NCI-H748 (cell line): ENCODE results near the gene B3GNT7.
A peak's percentile ranks its signal among the peaks of the same experiment; 100 is the strongest.

Experiments used
- DNase-seq: peaks from one replicate; lab custom pipeline; 2025; ENCODE audit not compliant: unreplicated experiment; lab: John Stamatoyannopoulos, UW

The B3GNT7 gene

GRCh38 chr2:231383416-231384108 lies 11.9 kb upstream of the B3GNT7 start:
- no peak for DNase-seq

DNA sequence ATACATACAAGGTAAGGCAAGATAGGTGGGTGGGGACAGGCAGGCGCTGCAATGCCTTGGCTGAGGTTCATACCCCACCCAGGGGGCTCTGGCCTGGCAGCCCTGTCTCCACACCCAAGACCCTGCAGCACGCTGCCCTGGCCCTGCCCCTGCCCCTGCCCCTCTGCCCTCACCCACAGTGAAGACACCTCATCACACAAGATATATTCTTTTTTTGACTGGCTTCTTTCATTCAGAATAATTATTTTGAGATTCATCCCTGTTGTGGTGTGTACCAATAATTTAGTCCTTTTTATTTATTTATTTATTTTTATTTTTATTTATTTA lies 11.4 kb upstream of the B3GNT7 start:
- DNase-seq = no peak

DNA sequence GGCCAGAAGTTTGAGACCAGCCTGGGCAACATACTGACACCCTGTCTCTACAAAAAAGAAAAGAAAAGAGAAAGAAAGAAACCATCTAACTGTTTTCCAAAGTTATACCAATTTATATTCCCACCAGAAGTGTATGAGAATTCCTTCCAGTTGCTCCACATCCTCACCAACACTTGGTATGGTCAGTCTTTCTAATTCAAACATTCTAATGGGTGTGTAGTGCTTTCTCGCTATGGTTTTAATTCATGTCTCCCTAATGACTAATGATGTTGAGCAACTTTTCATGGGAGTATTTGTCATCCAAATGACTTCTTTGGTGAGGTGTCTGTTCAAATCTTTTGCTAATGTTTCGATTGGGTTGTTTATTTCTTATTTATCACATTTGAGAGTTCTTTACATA lies 10.5 kb upstream of the B3GNT7 start:
- DNase-seq = no peak

DNA sequence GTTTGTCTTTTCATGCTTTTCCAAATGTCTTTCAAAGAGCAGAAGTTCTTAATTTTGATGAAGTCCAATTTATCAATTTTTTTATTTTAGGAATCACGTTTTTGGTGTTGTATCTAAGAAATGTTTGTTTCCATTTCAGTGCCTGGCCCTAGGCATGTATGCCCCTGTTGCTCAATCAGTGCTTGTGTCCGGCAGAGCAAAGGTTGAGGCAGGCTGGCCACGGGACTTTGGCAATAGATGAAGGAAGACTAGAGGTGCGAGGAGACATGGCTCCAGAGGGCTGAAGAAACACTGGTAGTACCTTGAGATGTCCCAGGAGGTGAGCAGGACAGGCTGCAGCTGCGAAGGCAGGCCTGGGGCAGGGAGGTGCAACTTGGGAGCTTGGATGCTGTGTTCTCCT lies 10.1 kb upstream of the B3GNT7 start:
- no peak for DNase-seq

DNA sequence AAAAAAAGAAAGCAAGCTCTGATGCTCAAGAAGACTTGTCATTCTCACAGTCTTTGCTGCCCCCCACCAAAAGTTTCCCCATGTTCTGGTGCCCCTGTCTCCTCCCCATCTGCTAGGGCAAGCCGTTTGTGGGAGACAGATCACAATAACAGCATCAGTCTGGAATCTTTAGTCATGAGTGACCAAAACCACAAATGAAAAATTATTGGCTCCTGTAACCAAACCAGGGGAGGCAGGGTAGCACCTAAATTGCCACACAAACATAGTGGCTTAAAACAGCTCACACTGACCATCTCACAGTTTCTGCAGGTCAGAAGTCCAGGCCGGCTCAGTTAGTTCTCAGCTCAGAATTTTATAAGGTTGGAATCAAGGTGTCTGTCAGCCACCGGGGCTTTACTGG lies 9.1 kb upstream of the B3GNT7 start:
- no peak for DNase-seq

DNA sequence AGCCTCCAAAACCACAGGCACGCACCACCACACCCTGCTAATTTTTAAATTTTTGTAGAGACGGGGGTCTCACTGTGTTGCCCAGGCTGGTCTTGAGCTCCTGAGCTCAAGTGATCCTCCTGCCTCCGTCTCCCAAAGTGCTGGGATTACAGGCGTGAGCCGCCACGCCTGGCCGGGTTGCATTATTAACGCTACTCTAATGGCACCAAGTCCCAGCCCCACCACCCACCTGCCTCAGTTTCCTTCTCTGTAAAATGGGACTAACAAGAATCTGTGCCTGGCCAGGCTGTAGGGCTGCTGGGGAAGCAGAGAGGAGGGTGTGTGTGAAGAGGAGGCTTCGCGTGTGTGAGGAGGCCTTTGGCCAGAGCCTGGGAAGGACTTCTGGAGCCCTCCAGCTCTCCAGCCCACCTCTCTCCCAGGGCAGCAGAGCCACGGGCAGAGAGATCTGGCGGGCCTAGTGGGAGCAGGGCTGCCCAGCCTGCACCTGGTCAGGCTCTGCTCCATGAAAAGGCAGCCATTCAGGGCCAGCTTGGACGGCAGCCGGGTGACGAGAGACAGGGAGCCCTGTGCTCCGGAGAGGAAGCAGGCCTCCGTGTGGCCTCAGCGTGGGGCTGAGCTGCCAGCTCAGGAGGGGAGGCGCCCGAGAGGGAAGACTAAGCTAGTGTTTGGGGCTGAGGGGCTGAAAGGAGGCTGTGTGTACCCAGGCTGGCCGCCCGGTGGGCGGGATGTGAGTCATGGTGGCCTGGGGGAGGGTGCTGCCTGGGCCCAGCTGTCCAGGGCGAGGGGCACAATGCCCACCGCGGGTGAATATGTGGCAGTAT lies 7.4 kb upstream of the B3GNT7 start:
- DNase-seq = no peak

DNA sequence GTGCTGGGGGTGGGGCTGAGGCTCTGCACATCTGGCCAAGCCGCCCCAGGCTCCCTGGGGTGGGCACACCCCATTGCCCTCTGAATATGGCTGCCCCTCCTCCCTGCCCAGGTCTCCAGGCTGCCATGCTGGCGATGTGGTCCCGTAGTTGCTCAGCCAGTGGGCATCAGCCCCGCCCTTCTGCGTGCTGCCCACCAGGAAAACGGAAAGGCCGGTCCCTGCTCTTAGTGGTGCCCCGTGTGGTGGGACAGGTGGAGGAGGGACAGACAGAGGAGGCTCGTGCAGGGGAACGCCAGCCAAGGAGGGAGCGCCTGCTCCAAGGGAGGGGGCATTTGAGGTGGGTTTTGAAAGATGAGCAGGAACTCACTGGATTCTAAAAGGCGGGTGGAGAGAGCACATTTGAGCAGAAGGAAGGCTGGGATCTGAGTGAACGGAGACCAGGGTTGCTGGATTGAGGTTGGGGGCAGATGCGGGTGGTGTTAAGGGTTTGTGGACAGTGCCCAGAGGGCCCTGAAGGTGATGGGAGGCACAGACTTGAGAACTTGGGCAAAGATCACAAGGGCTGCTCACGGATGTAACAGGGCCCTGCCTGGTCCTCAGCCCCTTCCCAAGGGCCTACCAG lies 6.7 kb upstream of the B3GNT7 start:
- DNase-seq = no peak

- DNase-seq = no peak
These were observed 4.8 kb upstream of the B3GNT7 start for GRCh38 chr2:231390667-231391066.

GRCh38 chr2:231391981-231392380 lies 3.5 kb upstream of the B3GNT7 start:
- no peak for DNase-seq

DNA sequence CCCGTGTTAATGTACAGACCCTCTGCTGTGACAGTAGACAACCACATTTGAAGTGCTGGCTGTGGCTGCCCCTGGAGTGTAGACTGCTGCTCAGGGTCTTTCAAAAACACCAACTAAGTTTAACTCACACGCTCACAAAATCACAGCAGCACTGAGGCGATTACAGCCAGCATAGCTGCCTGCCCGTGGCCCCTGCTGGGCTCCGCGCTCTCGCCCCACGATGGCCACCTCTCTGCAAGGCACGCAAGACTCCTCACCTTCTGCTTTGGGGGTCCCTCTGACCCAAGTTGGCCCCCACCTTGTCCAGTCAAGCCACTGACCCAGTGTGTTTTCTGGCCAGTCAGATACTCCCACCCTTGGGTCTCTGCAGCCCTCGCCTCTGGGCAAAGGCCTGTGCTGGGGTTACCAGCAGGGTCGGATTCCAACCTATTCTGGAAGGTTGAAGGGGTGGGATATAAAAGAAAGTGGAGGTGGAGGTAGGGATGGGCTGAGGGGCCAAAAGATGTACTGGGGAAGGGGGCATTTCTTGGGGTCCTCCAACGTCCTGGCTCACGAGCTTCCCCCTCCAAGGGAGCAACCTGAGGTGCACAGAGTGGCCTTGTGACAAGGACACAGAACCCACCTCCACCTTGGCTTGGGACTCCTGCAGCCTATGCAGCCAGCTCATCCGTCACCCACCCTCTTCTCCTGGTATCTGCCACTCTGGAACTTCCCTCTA lies 2.9 kb upstream of the B3GNT7 start:
- no peak for DNase-seq

GRCh38 chr2:231393149-231394131 lies 2.1 kb upstream of the B3GNT7 start:
- no peak for DNase-seq

DNA sequence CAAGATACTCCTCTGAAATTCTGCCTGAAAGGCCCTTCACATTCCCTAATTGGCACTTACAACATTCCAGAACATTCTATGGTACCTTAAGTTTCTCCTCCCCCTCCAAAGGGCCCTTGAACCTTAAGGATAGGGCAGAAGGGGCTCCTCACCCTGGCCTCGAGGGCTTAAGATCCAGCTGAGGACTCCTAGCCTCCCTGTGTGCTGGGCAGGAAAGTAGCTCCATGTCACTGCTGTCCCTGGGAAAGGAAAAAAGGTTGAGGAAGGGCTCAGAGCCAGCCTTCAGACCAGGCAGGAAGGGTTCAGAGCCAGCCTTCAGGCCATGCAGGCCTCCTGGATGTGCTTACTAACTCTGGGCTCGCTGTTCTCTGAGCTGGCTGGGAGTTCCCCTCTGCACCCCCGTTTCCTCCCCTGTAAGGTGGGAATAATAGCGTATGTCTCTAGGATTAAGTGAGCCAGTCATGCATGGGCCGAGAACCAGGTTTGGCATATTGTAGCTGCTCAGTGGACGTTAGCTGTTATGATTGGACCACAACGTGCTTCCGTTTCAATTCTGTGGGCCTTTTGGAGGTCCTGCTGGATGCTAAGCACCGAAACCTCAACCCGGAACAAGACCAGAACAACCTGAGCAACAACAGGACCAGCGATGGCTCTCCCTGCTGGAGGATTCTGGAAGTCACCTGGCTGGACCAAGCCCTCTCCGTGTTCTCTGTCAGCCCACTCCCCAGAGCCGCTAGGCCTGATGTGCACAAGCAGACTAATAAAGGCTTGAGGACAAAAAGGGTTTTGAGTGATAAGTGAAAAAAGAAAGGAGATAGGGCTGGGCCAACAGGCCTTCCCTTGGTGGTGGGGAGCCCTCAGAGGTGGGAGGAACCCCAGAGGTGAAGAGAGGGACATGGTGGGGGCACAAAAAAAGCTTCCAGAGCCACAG lies 1.0 kb upstream of the B3GNT7 start:
- peak; percentile 18 for DNase-seq

DNA sequence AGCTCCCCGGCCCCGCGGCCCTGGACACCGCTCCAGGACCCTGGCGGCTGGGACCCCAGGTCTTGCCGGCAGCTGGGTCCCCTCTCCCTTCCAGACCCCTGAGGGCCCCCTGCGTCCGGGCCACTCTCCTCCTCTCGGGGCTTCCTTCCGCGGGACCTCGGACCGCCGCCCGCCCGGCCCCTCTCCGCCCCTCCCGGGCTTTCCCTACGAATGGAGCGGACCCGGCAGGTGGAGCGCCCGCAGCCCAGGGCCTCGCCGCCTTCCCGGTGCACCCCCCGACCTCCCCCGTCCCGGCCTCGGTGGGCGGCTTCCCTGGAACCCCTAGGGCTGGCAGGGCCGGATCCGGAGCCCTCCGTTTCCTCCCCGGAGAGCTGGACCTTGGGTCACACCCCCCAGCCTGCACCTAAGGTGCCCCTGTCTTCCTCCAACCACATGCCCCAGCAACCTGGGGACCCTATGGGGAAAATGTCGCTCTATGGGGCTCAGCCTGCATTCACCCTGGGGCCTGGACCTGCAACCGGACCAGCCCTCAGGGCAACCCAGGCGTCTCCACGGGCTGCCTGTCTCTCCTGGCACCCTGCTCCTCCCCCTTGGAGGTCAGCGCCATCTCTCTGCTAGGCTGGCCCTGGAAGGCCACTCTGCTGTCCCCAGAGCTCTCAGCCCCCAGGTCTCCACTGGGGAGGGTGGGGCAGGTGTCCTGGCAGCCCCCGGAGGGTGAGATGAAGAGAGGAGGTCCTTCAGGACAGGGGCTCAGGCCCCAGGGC lies 730 bp downstream of the B3GNT7 start:
- no peak for DNase-seq

DNA sequence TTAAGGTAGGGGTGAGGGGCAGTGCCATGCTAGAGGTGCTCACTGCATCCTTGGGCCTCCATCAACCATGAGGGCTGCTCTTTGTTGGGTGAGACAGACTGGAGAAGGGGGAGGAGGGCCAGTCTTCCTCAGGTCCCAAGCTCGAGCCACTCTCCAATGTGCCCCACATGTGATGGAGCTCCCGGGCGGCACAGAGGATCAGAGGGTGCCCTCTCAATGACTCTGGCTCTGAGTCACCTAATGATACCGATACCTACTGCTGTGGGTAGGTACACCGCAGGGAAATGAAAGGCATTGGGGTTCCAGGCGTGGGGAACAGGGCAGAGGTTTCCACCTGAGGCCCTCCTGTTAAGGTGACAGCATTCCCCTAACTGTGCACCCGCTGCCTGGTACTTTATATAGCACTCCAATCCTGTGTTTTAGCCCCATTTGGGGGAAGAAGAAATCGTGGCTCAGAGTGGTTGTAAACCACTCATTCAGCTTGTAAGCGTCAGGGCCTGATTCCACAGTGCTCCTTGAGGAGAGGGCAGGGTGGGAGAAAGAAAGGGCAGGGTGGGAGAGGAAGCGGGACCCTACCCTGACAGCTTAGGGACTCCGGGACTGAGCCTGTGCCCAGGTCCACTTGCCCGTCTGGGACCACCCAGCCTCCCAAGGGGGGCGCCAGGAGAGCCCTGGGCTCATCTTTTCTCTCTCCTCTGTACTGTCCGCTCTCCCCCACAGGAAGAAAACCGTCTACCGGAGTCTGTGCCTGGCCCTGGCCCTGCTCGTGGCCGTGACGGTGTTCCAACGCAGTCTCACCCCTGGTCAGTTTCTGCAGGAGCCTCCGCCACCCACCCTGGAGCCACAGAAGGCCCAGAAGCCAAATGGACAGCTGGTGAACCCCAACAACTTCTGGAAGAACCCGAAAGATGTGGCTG lies 1.8 kb downstream of the B3GNT7 start:
- no peak for DNase-seq

- DNase-seq = no peak
These were observed 2.4 kb downstream of the B3GNT7 start for GRCh38 chr2:231397928-231398294.

- no peak for DNase-seq
These were observed 3.1 kb downstream of the B3GNT7 start for GRCh38 chr2:231398585-231398984.

DNA sequence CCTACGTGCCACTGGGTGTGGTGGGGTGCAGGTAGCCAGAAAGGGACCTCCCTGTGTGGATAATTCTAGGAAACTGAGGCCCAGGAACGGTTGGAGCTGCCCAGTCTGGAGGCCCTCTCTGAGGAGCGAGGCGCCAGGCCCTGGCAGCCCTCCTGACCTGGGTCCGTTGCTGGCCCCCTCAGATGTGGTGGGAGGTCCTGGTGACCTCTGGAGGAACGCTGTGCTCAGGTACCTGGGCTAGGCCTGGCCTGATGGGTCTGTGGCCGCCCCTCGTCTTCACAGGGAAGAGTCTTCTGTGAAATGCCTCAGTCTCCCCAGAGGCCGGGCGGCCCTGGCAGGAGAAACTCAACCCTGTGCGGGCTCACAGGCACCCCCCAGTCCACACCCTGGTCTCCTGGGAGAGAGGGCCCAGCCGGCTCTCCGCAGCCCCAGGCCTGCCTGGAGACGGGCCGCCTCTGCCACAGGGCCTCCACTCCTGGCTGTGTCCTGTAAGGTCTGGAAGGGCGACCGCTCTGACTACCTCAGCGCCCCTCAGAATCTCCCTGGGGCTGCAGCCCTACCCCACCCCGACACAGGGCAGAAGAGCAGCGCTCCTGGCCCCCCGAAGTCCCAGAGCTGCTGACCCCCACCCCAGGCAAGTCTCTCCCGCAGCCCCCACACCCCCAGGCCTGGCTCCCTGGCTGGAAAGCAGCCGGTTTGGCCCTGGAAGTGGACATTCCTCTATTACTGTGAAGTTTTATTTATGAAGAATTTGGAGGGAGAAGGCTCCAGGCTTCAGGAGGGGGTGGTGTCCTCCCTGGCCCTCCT lies 3.7 kb downstream of the B3GNT7 start:
- no peak for DNase-seq
